Measurements from ENCODE around the gene SLC1A1. TPM values are rescaled to one million over a fixed set of nuclear protein-coding genes. Genes with fewer than 3 reads are reported as not detected.

SLC1A1 gene
- total RNA-seq = 2.1 TPM
- long read RNA-seq, transcript SLC1A1-201 (12 exons, 3,722 nt) = major isoform, 12 of 13 reads
- long read RNA-seq, partial matches to known transcripts = 0 of 13 reads
- long read RNA-seq, other reads (novel, unspliced or antisense) = 1 of 13 reads

DNA sequence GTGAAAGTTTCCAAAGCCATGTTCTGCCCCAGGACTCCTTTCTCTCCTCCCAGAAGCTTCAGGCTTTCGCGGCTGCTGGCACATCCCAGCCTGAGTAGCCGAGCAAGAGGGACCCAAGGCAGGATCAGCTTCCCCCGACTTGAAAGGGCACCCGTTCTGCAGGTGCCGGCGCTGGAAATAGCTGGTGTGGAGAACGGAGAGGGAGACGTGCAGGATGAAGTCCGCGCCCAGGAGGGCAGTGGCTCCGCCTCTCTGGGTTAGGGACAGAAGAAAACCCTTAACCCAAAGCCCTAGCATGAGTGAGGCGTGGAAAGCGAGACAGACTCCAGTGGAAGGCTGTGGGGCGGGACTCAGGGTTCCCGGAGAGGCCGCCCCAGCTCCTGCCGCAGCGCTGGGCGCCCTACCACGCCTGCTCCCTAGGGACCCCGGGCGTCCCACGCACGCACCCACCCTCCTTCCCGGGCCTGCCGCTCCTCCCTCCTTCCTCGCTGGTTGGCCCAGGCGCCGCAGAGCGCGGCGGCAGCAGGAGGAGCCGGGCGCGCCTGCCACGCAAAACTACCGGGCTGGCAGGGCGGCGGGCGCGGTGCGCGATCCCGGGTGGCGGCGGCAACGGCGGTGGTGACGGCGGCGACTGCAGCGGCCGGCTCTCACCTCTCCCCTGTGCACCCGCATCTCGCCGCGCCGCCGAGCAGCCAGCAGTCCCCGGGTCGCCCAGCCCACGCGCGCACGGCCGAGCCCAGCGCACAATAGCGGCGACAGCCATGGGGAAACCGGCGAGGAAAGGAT is at the start of gene SLC1A1:
SLC1A1 (plus strand) TSS at position 550 of the 786 bp plus-strand sequence; CDS start at position 762, 212 bp downstream.
- ATAC-seq (peak; percentile 96), DNase-seq (peak; percentile 74)
- intact Hi-C loops (cut with micrococcal nuclease) = no loop called here

DNA sequence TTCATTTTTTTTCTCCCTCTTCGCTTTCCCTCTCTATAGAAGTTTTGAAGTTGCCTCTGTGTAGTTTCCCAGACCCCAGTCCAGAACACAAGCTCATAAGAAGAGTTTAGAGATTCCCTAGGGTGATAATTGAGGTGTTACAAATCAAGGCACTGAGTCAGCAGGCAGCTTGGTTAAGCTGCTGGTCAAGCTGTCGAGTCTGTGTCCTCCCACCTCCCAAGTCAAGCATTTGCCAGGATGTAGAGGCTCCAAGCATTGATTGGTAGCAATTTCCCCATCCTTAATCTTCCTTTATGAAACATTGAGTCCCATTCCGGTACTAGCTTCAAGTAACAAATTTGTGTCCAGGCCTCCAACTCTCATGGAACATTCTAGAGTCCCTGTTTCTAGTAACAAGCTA is 47.5 kb upstream of the SLC1A1 start:
- DNase-seq = no peak
- ATAC-seq = no peak
- intact Hi-C loops (cut with micrococcal nuclease) = no loop called here

DNA sequence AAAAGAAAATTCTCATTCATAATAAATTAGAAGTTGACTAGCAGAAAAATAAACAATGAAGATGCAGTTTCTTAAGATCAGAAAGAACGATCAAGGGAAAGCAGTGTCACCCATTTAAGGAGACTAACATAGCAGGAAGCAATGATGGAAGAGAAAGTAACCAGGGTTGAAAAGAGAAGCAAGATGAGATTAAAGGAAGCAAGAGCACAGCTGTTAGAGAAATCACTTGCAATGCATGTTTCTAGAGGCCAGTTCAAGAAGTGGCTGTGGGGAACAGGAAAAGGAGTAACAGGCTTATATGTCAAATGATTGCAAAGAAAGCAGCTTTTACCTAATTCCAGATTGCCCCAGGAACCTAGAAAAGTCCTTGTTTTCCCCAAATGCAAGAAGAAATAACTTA is 46.8 kb upstream of the SLC1A1 start:
- ATAC-seq (no peak), DNase-seq (no peak)
- intact Hi-C loops (cut with micrococcal nuclease) = no loop called here

DNA sequence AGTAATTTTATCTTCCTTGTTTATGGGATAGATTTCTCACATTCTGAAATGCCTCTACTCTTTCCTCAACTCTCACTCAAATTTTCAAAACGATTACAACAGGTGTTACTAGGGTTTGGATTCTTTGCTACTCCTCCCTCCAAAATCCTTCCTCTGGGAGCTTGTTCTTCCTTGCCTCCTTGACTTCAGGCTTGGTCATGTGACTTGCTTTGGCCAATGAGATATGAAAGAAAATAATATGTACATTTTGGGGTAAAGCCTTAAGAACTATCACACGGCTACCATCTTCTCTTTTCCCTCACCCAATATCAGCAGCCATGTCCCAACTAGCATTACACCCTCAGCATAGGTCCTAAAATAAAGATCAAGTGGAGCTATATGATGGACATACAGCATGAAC is 28.8 kb upstream of the SLC1A1 start:
- no peak for ATAC-seq
- DNase-seq = no peak
- intact Hi-C loops (cut with micrococcal nuclease) = no loop called here

DNA sequence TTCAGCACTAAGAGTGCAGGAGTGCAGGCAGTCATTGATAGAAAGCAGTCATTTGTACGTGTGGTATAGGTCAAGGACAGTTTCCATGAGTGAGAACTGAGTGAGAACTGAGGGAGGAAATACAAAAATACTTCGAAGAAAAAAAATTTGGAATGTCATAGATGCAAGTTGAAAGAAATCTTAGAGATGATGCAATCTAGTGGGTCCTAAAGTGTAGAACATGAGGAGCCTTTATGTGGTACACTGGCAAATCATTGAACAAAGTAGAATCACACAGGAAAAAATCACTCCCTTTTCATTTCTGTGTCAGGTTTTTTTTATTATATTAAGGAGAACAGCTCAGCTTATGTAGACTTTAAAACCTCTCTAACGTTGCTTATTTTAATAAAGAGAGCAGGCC is 26.4 kb upstream of the SLC1A1 start:
- intact Hi-C loops (cut with micrococcal nuclease) = no loop called here

DNA sequence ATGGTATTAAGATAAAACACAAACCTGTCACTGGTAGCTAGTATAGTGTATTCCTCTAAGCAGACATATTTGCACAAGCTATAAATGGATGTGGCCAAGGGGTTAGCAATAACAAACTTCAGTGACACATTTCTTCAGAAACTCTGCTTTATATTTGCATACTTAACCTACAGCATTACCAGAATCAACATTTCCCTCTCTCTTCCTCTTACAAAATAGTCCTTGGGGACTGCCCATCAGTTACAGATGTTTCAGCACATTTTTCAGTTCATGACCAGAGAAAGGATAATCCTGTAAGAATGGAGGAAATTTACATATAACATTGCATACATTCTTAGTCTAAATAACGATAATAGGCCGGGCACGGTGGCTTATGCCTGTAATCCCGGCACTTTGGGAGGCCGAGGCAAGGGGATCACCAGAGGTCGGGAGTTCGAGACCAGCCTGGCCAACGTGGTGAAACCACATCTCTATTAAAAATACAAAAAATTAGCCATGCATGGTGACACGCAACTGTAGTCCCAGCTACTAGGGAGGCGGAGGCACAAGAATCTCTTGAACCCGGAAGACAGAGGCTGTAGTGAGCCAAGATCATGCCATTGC is 25.3 kb upstream of the SLC1A1 start:
- intact Hi-C loops (cut with micrococcal nuclease) = no loop called here
- ATAC-seq = no peak
- no peak for DNase-seq

More for the DNA sequence above, 26.4 kb upstream of the SLC1A1 start:
- no peak for ATAC-seq
- no peak for DNase-seq

DNA sequence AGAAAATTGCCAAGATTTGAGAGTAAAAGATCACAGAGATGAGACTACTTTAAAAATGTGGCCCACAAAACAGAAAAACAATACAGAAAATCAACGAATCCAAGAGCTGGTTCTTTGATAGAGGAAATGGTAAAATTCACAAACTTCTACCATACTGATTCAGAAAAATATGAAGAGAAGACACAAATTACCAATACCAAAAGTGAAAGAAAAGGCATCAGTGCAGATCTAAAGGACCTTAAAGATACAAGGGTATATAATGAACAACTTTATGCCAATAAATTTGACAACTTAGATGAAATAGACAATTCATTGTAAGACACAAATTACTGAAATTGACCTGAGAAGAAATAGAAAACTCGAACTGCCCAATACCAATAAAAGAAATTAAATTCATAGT is 24.4 kb upstream of the SLC1A1 start:
- DNase-seq = no peak
- ATAC-seq = no peak
- intact Hi-C loops (cut with micrococcal nuclease) = no loop called here

DNA sequence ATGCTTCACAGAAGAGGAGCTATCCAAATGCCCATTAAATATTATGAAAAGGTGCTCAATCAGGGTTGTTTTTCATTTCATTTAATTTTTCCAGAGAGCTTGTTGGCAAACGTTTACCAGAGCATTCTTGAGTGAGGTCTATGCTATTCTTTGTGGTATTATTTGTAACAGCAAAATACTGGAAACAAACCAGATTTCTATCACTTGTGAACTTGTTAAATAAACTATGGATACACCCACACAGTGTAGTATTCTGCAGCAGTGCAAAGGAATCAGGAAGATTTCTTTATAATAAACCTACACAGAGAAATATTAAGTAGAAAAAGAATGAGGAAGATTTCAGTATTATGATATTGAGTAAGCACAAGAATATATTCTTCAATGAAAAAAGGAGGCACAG is 15.0 kb upstream of the SLC1A1 start:
- intact Hi-C loops (cut with micrococcal nuclease) = no loop called here
- no peak for DNase-seq
- ATAC-seq = no peak

DNA sequence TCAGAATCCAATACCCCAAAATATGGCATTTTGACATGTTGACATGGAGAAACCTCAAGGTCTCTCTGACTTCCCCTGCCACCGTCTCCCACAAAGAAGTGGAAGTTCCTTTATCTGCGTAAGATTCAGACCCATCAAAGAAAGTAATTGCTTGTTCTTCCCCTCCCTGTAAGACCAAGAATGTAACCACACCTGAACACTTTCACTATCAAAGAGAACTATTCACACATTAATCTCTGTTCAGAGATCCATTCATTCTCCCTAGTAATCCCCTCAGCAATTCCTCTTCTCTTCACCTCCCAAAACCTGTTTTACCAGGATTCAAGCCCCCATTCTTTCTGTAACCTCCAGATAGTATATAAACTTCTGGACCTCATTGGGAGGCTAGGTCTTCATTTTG is 4.1 kb upstream of the SLC1A1 start:
- DNase-seq = no peak
- ATAC-seq = no peak
- intact Hi-C loops (cut with micrococcal nuclease) = no loop called here

DNA sequence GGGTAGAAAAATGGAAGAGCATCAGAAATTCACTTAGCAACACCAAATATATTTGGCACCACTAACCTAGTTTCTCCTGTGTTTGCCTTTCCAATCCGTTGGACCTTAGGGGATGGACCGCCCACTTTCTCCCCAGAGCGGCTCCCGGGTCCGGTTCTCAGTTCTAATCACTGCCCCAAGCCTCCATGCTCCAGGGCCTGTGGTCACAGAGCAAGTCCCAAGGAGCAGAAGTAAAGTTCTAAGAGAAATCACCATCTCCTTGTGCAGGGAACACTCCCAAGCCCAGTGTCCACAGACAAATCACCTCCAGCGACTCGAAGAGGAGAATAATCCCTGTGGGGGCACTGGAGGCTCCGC is 728 bp upstream of the SLC1A1 start:
- ATAC-seq (peak; percentile 61), DNase-seq (no peak)
- intact Hi-C loops (cut with micrococcal nuclease) = no loop called here

DNA sequence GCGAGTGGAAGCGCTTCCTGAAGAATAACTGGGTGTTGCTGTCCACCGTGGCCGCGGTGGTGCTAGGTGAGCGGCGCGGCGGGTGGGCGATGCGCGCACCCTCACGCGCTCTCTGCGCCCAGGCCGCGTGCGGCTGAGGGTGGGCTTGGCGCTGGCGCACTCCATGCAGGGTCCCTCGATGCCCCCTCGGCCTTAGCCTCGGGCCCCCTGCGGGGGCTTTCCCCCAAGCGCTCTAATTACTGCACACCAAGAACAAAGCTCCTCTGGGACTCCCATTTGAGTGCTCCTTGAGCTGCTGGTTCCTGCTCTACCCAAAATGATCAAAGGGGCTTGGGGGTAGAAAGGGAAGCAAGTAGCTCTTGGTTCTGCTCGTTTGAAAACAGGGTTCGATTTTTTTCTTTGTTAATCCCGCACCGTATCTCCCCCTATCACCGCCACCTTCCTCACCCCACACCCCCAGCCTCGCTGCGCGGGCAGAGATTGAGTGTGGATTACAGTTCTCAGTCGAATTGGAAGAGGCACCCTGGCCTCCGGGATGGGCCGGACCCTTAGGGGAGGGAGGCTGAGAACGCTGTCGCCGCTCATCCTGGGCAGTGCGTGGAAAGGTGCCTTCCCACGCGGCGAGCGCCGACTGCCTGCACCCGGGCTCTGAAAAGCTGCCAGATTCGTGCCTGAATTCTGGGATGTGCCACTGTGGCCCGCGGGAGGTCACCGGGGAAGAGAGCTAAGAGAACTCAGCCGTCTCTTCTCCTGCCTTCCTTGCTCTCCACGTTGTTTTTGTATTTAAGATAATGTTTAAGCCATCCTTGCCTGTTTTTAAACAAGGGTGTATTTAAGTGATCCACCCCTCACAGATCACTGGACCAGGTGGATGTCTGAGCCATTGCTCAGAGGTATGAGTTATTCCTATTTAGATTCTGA is 697 bp downstream of the SLC1A1 start:
- DNase-seq (peak; percentile 36), ATAC-seq (no peak)
- intact Hi-C loops (cut with micrococcal nuclease) = no loop called here

DNA sequence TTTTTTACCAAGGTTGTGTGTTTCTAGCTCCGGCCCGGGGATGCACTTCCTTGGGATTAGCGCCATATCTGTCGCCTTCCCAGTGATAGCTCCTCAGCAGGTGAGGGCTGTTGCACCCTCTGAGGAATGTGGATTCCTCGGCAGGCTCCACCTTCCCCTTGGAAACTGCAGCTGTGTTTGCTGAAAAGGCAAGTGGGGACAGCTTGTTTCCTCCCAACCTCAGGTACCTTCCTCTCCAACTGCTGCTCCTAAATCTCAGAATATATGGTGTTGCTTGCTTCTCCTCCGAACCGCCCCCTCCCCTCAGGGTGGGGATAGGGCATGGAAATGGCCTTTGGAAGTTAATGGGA is 1.3 kb downstream of the SLC1A1 start:
- ATAC-seq = no peak
- intact Hi-C loops (cut with micrococcal nuclease) = no loop called here
- DNase-seq = no peak

DNA sequence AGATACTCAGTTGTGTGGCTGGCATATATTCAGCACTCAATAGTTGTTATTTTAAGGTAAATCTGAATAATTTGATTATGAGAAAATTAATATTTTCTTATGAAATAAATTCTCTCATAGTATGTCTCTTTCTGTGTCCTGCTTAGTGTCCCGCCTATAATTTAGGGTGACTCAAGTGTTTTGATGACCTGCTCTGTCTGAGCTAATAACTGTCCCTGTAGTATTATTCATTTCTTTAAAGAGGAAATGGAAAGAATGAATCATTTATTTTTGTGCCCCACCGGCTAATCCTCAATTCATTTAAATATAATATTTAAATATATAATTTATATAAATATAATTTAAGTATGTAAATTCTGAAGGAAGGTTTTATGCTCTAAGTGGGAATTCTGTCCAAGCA is 4.1 kb downstream of the SLC1A1 start:
- intact Hi-C loops (cut with micrococcal nuclease) = no loop called here
- DNase-seq = no peak
- no peak for ATAC-seq

DNA sequence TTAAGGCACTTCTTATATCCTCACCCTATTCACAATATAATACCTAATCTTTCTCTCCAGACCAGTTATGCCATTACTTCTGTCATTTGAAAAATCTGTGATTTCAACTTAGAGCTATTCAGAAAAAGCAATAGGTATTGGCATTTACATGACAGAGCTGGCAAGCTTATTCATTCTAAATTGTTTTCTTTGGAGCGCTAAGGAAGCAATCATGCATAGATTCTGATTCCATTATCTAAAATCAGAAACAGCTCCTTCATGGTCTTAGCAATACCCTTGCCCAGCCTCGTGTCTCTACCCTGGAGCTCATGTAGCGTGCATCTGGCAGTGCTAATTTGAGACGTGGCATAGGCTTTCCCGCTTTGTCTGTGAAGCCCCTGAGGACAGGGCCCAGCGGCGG is 4.5 kb downstream of the SLC1A1 start:
- no peak for DNase-seq
- intact Hi-C loops (cut with micrococcal nuclease) = no loop called here
- ATAC-seq = no peak

DNA sequence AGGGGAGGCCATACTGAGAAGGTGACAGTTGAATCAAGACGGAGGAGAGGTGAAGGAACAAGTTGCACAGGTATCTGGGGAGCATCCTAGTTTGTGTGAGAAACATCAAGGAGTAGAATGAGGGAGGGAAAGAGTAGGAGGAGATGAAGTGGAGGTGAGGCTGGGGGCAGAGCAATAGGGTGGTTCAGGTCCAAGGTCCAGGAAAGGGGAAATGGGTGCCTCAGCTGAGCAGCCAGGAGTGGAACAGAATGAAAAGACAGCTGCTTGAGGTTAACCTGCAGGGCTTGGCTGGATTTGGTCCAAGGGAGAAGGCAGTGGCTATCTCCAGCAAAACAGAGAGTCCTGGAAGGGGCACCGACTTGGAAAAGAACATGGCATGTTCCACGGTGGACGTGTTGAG is 5.3 kb downstream of the SLC1A1 start:
- ATAC-seq (no peak), DNase-seq (no peak)
- intact Hi-C loops (cut with micrococcal nuclease) = no loop called here

DNA sequence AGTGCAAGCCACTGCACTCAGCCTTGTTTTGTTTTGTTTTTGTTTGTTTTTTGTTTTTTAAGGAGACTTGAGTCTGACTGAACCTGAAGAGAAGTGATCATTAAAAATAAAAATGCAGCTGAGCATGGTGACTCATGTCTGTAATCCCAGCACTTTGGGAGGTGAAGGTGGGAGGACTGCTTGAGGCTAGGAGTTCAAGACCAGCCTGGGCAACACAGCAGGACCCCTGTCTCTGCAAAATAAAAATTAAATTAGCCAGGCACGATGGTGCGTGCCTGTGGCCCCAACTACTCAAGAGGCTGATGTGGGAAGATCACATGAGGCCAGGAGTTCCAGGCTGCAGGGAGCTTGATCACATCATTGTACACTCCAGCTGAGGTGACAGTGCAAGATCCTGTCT is 6.2 kb downstream of the SLC1A1 start:
- DNase-seq = no peak
- intact Hi-C loops (cut with micrococcal nuclease) = no loop called here
- ATAC-seq = no peak

DNA sequence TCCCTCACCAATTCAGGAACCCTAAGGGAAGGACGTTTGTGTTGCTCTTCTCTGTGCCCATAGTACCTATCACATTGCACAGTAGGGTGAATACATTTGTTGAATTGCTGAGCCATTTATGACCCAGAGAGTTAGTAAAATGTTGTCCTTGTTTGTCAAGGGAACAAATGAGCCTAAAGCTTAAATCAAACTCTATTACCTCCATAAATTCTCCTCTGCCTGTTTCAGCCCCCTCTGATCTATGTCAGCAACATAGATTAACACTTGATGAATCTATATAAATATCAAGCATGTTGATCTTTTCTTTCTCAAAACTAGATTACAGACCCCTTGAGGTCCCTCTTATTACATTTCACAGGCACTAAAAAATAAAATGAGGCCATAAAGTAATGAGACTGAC is 7.1 kb downstream of the SLC1A1 start:
- ATAC-seq (no peak), DNase-seq (no peak)
- intact Hi-C loops (cut with micrococcal nuclease) = no loop called here

DNA sequence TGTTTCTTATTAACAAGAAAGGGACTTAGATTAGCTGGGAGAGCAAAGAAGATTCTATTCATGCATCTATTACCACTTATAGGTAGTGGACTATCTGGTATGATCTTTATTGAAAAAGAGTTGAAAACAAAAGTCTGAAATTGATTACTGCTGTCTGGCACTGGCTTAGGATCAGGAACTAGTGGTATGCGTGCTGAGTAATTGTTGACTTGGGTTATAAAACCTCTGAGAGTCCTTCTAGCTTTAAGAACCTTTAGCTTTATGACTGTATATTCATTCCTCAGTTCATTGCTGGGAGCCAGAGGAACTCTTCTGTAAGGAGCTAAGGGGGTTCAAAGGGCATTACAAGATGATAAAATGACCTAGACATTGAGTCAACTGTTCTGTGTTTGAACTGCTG is 7.6 kb downstream of the SLC1A1 start:
- ATAC-seq (no peak), DNase-seq (no peak)
- intact Hi-C loops (cut with micrococcal nuclease) = no loop called here

DNA sequence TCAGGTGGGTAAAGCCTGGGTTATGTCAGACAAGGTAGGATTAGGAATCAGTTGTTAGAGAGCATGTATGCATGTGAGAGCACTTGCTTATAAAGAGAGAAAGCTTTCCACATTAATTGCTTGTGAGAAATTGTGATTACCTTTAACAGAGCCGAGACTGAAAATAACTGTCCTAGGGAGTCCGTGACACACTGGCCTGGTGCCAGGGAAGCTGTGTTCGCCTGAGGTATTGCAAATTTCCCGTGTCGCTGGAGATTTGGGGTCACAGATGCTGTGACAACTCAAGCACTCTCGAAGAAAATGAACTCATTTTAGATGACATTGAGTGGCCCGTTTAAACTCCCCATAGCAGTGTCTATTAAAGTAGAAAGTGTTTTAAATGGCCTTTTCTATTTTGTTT is 9.6 kb downstream of the SLC1A1 start:
- no peak for ATAC-seq
- intact Hi-C loops (cut with micrococcal nuclease) = no loop called here
- peak; percentile 57 for DNase-seq

DNA sequence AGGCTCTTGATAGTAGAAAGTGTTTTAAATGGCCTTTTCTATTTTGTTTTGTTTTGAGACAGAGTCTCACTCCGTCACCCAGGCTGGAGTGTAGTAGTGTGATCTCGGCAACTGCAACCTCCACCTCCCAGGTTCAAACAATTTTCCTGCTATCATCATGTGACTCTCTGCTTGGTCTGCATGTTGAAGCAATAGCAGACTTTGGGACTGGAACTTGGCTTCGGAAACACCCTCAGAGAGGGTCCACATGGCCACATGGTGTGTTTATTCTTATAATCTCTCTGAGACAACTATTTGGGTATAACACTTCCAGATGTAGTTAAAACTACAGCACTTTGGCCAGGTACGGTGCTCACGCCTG is 10.9 kb downstream of the SLC1A1 start:
- DNase-seq = no peak
- no peak for ATAC-seq
- intact Hi-C loops (cut with micrococcal nuclease) = no loop called here

All from left ventricle myocardium superior (tissue), 1 donor.